Endothelial cell of umbilical vein (primary cell): ENCODE data around the gene SYNE1. TPM values are rescaled to one million over a fixed set of nuclear protein-coding genes. Genes with fewer than 3 reads are reported as not detected.

Experiments used
- BruUV-seq: library from RNA; stranded (reverse); fragments of 400-500 nt; replicated peaks from 2 replicates; lab custom pipeline; 2021; lab: Mats Ljungman, UMichigan
- CTCF ChIA-PET: fragments of 300-600, 350-600 bp; sonication (Branson Sonifier 250); formaldehyde crosslinking; loops from one replicate; lab custom pipeline; 2021; ENCODE audit warnings: antibody characterized with exemption, inconsistent platforms; lab: Charles Lee
- POLR2A ChIA-PET: fragments of 300-600, 350-600 bp; sonication (Branson Sonifier 250); formaldehyde crosslinking; loops from one replicate; lab custom pipeline; 2021; ENCODE audit warnings: antibody characterized with exemption, inconsistent platforms; lab: Charles Lee
- DNase-seq: peaks from one replicate; pipeline ENCODE4 v3.0.0-alpha.2; 2011; ENCODE audit warnings: low read depth, low spot score
- FAIRE-seq: peaks from 2 replicates; lab custom pipeline; 2011; peaks lifted over from hg19 to GRCh38; lab: Jason Lieb, UNC
- H2AFZ ChIP-seq: 2 replicates; pipeline ENCODE4 v1.6.0; 2012; ENCODE audit warnings: low read depth, low read length, control low read depth, inconsistent platforms
- H3K27ac ChIP-seq: 2 replicates; pipeline ENCODE4 v1.5.1; 2011; ENCODE audit warnings: low read depth, mild to moderate bottlenecking, control low read depth, low read length, moderate library complexity; ENCODE audit not compliant: insufficient read depth
- H3K27me3 ChIP-seq, 2 experiments: 2 replicates each; pipeline versions ENCODE4 v1.6.0 to v1.6.1; 2011; ENCODE audit warnings: low read length in 2 of 2, mixed read lengths in 1 of 2; ENCODE audit not compliant: control insufficient read depth in 2 of 2, insufficient read depth in 2 of 2
- H3K36me3 ChIP-seq, 2 experiments: 2 replicates in 1 of 2; 3 replicates in 1 of 2; pipeline ENCODE4 v1.5.1; 2011; ENCODE audit warnings: low read length in 2 of 2, mild to moderate bottlenecking in 1 of 2, moderate library complexity in 1 of 2; ENCODE audit not compliant: control insufficient read depth in 2 of 2, insufficient read depth in 2 of 2; ENCODE audit errors: extremely low read depth in 1 of 2
- H3K4me1 ChIP-seq: 3 replicates; pipeline ENCODE4 v1.5.1; 2011; ENCODE audit warnings: mild to moderate bottlenecking, low read length; ENCODE audit not compliant: control insufficient read depth, insufficient read depth; ENCODE audit errors: extremely low read depth
- H3K4me2 ChIP-seq: 2 replicates; pipeline ENCODE4 v1.6.1; 2011; ENCODE audit warnings: low read length, control low read depth, mixed read lengths; ENCODE audit not compliant: insufficient read depth
- H3K4me3 ChIP-seq, 3 experiments: fragments of 200-600 bp in 1 of 3; sonication (generic), shearing (Covaris generic) in 1 of 3; replicated peaks in 1 of 3; 2 replicates each; pipeline ENCODE4 v1.5.1; 2011 to 2016; ENCODE audit warnings: control low read depth in 3 of 3, low read length in 3 of 3, mild to moderate bottlenecking in 2 of 3, inconsistent platforms in 1 of 3, low read depth in 1 of 3, moderate library complexity in 1 of 3; ENCODE audit not compliant: insufficient read depth in 1 of 3
- H3K79me2 ChIP-seq: 2 replicates; pipeline ENCODE4 v1.6.0; 2012; ENCODE audit warnings: low read length, inconsistent platforms; ENCODE audit not compliant: control insufficient read depth, insufficient read depth
- H3K9ac ChIP-seq: replicated peaks from 2 replicates; pipeline ENCODE3; 2011; ENCODE audit warnings: low read length, control low read depth; ENCODE audit not compliant: insufficient read depth; ENCODE audit errors: extremely low read depth
- H3K9me1 ChIP-seq: replicated peaks from 3 replicates; pipeline ENCODE4 v1.6.0; 2011; ENCODE audit warnings: mild to moderate bottlenecking, low read length; ENCODE audit not compliant: control insufficient read depth, insufficient read depth; ENCODE audit errors: extremely low read depth
- H3K9me3 ChIP-seq: replicated peaks from 2 replicates; pipeline ENCODE4 v1.5.1; 2012; ENCODE audit warnings: low read length, inconsistent platforms; ENCODE audit not compliant: control insufficient read depth, insufficient read depth
- H4K20me1 ChIP-seq: replicated peaks from 2 replicates; pipeline ENCODE3; 2011; ENCODE audit warnings: mild to moderate bottlenecking, low read length; ENCODE audit not compliant: control insufficient read depth, insufficient read depth; ENCODE audit errors: extremely low read depth
- EZH2 ChIP-seq: IDR thresholded peaks from 2 replicates; pipeline ENCODE4 v1.6.1; 2012; ENCODE audit warnings: borderline replicate concordance, low read depth, mild to moderate bottlenecking, moderate library complexity, low read length, inconsistent platforms; ENCODE audit not compliant: severe bottlenecking
- FOS ChIP-seq: IDR thresholded peaks from 2 replicates; pipeline ENCODE4 v1.6.1; 2011; ENCODE audit warnings: mild to moderate bottlenecking, low read length, moderate library complexity, borderline replicate concordance; ENCODE audit not compliant: insufficient read depth
- GATA2 ChIP-seq: IDR thresholded peaks from 2 replicates; pipeline ENCODE4 v1.7.0; 2011; ENCODE audit warnings: low read depth, mild to moderate bottlenecking, moderate library complexity, mixed read lengths, low read length; ENCODE audit not compliant: insufficient read length, insufficient read depth
- JUN ChIP-seq: IDR thresholded peaks from 2 replicates; pipeline ENCODE4 v1.6.1; 2011; ENCODE audit warnings: borderline replicate concordance, low read depth; ENCODE audit not compliant: insufficient read length, insufficient read depth
- MYC ChIP-seq: IDR thresholded peaks from one replicate; pipeline ENCODE4 v1.6.1; 2011; ENCODE audit warnings: mild to moderate bottlenecking, low read depth, low read length
- POLR2A ChIP-seq: IDR thresholded peaks from 2 replicates; pipeline ENCODE4 v1.6.1; 2012; ENCODE audit warnings: low read depth, mild to moderate bottlenecking, control low read depth, low read length
- POLR2AphosphoS5 ChIP-seq: IDR thresholded peaks from 2 replicates; pipeline ENCODE4 v1.6.1; 2012; ENCODE audit warnings: low read depth, mild to moderate bottlenecking, control low read depth, low read length, moderate library complexity; ENCODE audit not compliant: insufficient read depth
- dilution Hi-C: fragments of 300-500 bp; cut with MboI; formaldehyde crosslinking; loops from one replicate; pipeline ENCODE4 v1.15.0; 2019; ENCODE audit warnings: low sequenced_read_pairs; ENCODE audit not compliant: extremely low pct_ligation_motif_present
- intact Hi-C: fragments of 100-400 bp; cut with micrococcal nuclease; formaldehyde crosslinking; loops from one replicate; pipeline ENCODE4 v1.10.0; 2022
- polyA plus RNA-seq, 4 experiments: library from polyadenylated mRNA; depleted of rRNA in 3 of 4; stranded (reverse) in 3 of 4; unstranded in 1 of 4; fragments of >200 nt; gene quantifications; 2 replicates each; pipeline versions ENCODE4 v1.2.1 to v1.2.3, GENCODE V29; 2011 to 2012; ENCODE audit warnings: missing spikeins in 1 of 4
- total RNA-seq: library from RNA; stranded (reverse); gene quantifications from 2 replicates; pipeline ENCODE4 v1.2.3, GENCODE V29; 2021
- TF ChIP-seq, protein P1 (sequence below): IDR thresholded peaks from 2 replicates; pipeline ENCODE4 v1.6.1; 2011; ENCODE audit not compliant: insufficient read depth, insufficient read length
- TF ChIP-seq, protein P2 (sequence below), 2 donors: IDR thresholded peaks; 1 replicate in 1 of 2; 2 replicates in 1 of 2; pipeline ENCODE4 v1.5.1; 2011; ENCODE audit warnings: low read length in 2 of 2, mild to moderate bottlenecking in 2 of 2, moderate library complexity in 2 of 2, control low read depth in 1 of 2, inconsistent platforms in 1 of 2, low read depth in 1 of 2; ENCODE audit not compliant: insufficient read depth in 1 of 2; ENCODE audit errors: extremely low read depth in 1 of 2

Gene SYNE1
- total and polyA plus RNA-seq, 2 donors (not counting 3 experiments of a cell fraction or from before 2014, with no cell fraction given), result 26.5 to 52.3 TPM

- CTCF ChIA-PET, result interaction anchor here (0.6 to 1.3 kb wide), 2 partner anchors 9 to 381 kb away, joined by 3 read pairs; no protein-coding TSS in a partner anchor
These were observed 490.8 kb downstream of the SYNE1 start for GRCh38 chr6:152146385-152146784.

More at GRCh38 chr6:152146385-152146784, 490.8 kb downstream of the SYNE1 start:
- intact Hi-C loops, result no loop called here
- FAIRE-seq (no peak), DNase-seq (no peak)
- Histone ChIP-seq H3K4me1 (no peaks in the 10 kb centered on the region), H3K27me3 (no peaks in the 10 kb centered on the region), H3K9me3 (no peaks in the 10 kb centered on the region), H3K27ac (no peak overlapping the region), H3K36me3 (peaks cover 0 to 17% of the 10 kb centered on the region in 2 experiments), H2AFZ (no peak overlapping the region), H3K4me3 (no peak overlapping the region), H3K9me1 (no peaks in the 10 kb centered on the region), H4K20me1 (no peaks in the 10 kb centered on the region), H3K9ac (no peak overlapping the region), H3K4me2 (no peak overlapping the region), H3K79me2 (no peaks in the 10 kb centered on the region)
- no TSS peak for BruUV-seq
- dilution Hi-C loops, result no loop called here
- POLR2A ChIA-PET, result no interaction called here
- TF ChIP-seq JUN, result no peak
- no peak for TF ChIP-seq POLR2A
- TF ChIP-seq, protein P1, sequence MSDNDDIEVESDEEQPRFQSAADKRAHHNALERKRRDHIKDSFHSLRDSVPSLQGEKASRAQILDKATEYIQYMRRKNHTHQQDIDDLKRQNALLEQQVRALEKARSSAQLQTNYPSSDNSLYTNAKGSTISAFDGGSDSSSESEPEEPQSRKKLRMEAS, result no peak
- no peak for TF ChIP-seq EZH2
- TF ChIP-seq GATA2, result no peak
- no peak for TF ChIP-seq MYC
- TF ChIP-seq, protein P2, sequence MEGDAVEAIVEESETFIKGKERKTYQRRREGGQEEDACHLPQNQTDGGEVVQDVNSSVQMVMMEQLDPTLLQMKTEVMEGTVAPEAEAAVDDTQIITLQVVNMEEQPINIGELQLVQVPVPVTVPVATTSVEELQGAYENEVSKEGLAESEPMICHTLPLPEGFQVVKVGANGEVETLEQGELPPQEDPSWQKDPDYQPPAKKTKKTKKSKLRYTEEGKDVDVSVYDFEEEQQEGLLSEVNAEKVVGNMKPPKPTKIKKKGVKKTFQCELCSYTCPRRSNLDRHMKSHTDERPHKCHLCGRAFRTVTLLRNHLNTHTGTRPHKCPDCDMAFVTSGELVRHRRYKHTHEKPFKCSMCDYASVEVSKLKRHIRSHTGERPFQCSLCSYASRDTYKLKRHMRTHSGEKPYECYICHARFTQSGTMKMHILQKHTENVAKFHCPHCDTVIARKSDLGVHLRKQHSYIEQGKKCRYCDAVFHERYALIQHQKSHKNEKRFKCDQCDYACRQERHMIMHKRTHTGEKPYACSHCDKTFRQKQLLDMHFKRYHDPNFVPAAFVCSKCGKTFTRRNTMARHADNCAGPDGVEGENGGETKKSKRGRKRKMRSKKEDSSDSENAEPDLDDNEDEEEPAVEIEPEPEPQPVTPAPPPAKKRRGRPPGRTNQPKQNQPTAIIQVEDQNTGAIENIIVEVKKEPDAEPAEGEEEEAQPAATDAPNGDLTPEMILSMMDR (IDR thresholded peaks at IDR 0.05; ENCODE audit: extremely low read depth in 1 of 2, insufficient read depth in 1 of 2, low read depth in 1 of 2, low read length in 2 of 2), result no peak
- TF ChIP-seq POLR2AphosphoS5, result no peak
- TF ChIP-seq FOS, result no peak
